ENCODE data around the gene YIF1A.

YIF1A gene

DNA sequence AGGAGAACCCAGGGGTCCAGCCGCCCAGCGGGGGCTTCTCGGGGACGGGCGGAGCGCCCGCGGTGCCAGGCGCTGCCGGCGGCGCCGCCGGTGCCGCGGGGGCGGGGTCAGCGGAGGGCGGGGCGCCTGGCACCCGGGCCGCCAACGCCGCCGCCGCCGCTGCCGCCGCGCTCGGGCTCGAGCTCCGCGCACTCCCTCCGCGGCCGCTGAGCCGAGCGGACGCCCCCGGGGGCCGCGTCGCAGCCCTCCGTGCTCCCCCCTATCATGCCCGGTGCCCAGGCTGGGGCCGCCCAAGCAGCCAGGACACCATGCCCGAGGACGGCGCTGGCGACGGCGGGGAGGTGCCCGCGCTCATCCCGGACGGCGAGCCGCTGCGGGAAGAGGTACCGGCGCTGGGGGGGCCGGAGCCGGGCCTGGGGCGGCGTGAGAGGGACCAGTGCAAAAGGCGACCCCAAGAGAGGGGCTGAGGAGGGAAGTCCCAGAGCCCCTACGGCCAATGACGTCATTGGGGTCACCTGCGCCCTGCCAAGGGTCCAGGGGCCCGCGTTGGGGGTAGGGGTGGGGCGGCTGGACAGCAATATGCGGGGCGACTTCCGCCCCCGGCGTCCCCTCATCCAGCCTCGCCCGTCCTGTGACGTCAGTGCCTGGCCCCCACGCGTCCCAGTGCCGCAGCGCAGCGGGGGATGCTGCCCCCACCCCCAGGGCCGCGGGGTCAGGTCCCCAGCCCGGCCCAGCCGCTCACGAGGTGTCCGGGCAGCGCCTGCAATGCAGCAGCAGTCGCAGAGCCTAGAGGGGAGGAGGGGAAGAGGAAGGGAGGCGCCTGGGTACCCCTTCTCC is 3.0 kb upstream of the YIF1A start, which contains the start of gene TMEM151A:
TSS of gene TMEM151A (plus strand) at position 189 of the 837 bp plus-strand sequence. CDS start at position 309, 120 bp downstream.
- Histone ChIP-seq H3K9ac (no peak within 1 kb of the TSS), H2AFZ (peak within 1 kb of the TSS; percentile 73), H3K9me3 (ENCODE audit: control insufficient read depth, low read length) (no peaks in the 10 kb centered on the region), H3K4me1 (no peaks in the 10 kb centered on the region), H3K4me3 (ENCODE audit: low read depth, low read length) (no peak within 1 kb of the TSS), H3K27ac (no peak within 1 kb of the TSS), H3K4me2 (ENCODE audit: low read length) (peak within 1 kb of the TSS; percentile 26), H3K79me2 (no peaks in the 10 kb centered on the region), H3K27me3 (ENCODE audit: control insufficient read depth, insufficient read depth, low read length) (no peaks in the 10 kb centered on the region), H3K36me3 (ENCODE audit: control insufficient read depth, insufficient read depth, low read length) (no peaks in the 10 kb centered on the region)
- TF ChIP-seq, protein P1, sequence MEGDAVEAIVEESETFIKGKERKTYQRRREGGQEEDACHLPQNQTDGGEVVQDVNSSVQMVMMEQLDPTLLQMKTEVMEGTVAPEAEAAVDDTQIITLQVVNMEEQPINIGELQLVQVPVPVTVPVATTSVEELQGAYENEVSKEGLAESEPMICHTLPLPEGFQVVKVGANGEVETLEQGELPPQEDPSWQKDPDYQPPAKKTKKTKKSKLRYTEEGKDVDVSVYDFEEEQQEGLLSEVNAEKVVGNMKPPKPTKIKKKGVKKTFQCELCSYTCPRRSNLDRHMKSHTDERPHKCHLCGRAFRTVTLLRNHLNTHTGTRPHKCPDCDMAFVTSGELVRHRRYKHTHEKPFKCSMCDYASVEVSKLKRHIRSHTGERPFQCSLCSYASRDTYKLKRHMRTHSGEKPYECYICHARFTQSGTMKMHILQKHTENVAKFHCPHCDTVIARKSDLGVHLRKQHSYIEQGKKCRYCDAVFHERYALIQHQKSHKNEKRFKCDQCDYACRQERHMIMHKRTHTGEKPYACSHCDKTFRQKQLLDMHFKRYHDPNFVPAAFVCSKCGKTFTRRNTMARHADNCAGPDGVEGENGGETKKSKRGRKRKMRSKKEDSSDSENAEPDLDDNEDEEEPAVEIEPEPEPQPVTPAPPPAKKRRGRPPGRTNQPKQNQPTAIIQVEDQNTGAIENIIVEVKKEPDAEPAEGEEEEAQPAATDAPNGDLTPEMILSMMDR (IDR thresholded peaks at IDR 0.05): no peak

DNA sequence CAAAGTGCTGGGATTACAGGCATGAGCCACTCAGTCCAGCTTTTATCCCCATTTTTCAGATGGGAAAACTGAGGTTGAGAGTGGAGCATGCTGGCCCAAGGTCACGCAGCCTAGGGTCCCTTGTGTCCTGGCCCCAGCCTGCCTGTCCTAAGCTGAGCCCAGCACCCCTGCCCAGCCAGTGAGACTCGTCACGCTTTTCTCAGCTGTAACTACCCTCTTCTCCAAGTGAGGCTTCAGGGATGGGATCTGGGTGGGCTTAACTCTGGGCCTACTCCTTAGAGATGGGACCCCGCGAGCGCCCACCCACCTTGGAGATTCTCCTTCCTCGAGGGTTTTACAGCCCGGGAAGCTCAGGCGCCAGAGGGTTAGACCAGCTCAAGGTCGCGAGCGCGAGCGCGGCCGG is 2.4 kb upstream of the YIF1A start:
- no peak overlapping the region for H3K9ac ChIP-seq
- no peak overlapping the region for H3K4me3 ChIP-seq (ENCODE audit: low read depth, low read length)

DNA sequence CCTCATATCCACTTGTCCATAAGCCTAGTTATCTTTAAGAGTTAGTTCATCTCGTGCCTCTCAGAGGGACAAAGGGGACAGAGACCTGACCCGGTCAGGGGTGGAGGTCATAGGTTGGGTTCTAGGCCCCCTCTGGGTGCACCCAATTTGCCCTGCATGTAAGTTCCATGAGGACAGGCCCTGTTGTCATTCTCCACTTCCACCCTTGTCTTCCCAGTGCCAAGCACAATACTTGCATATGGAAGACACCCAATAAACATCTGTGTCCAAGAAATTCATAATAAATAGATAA is 1.3 kb upstream of the YIF1A start:
- H3K9ac ChIP-seq: no peak overlapping the region
- H3K4me3 ChIP-seq (ENCODE audit: low read depth, low read length): no peak overlapping the region
- no peaks in the 10 kb centered on the region for H3K79me2 ChIP-seq
- H3K4me1 ChIP-seq: no peaks in the 10 kb centered on the region
- TF ChIP-seq, protein P1 (IDR thresholded peaks at IDR 0.05): no peak
- no peaks in the 10 kb centered on the region for H3K36me3 ChIP-seq (ENCODE audit: control insufficient read depth, insufficient read depth, low read length)
- H3K9me3 ChIP-seq (ENCODE audit: control insufficient read depth, low read length): no peaks in the 10 kb centered on the region
- H2AFZ ChIP-seq: no peak overlapping the region
- H3K27me3 ChIP-seq (ENCODE audit: control insufficient read depth, insufficient read depth, low read length): no peaks in the 10 kb centered on the region
- no peak overlapping the region for H3K4me2 ChIP-seq (ENCODE audit: low read length)
- peak overlapping the region; percentile 91 for H3K27ac ChIP-seq

More for the DNA sequence above, 2.4 kb upstream of the YIF1A start:
- Histone ChIP-seq H3K9me3 (ENCODE audit: control insufficient read depth, low read length) (no peaks in the 10 kb centered on the region), H3K4me2 (ENCODE audit: low read length) (no peak overlapping the region), H3K79me2 (no peaks in the 10 kb centered on the region), H3K36me3 (ENCODE audit: control insufficient read depth, insufficient read depth, low read length) (no peaks in the 10 kb centered on the region), H3K27ac (no peak overlapping the region), H3K27me3 (ENCODE audit: control insufficient read depth, insufficient read depth, low read length) (no peaks in the 10 kb centered on the region), H3K4me1 (no peaks in the 10 kb centered on the region), H2AFZ (peak overlapping the region; percentile 46)
- TF ChIP-seq, protein P1 (IDR thresholded peaks at IDR 0.05): no peak

DNA sequence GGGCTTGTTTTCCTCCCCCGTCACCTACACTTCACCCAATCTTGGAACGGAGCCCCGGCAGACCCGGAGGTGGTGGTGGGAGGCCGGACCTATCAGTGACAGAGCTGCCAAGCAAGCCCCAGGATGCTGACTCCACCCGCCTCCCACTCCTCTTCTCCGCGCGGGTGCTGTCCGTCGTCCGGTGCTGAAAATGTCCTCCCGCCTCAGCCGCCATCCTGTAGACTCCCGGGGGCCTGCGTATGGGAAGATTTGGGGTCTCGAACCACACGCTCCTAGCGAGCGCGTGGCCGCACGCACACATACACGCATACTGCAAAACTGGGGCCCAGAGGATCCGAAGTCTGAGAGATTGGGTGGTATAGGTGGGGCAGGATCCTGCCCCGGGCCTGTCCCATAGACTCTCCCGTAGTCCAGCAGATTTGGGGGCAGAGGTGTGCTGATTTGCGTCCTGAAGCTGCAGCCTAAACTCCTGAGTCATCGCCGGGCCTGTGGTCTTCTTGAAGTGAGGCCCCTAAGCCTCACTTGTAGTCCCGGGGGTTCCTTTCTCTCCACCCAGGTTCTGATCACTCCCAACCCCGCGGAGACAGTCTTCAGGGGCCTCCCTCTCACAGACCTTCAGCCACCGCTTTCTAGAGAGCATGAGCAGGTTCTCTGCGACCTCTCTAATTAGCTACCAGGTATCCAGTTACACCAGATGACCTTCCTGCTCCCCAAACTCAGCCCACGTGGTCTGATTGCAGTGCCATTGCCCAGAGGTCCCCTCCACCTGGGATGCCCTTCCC is 796 bp upstream of the YIF1A start:
- no peaks in the 10 kb centered on the region for H3K4me1 ChIP-seq
- peak overlapping the region; percentile 91 for H3K27ac ChIP-seq
- TF ChIP-seq, protein P1 (IDR thresholded peaks at IDR 0.05): no peak
- H3K36me3 ChIP-seq (ENCODE audit: control insufficient read depth, insufficient read depth, low read length): no peaks in the 10 kb centered on the region
- peak overlapping the region; percentile 84 for H3K4me3 ChIP-seq (ENCODE audit: low read depth, low read length)
- H3K27me3 ChIP-seq (ENCODE audit: control insufficient read depth, insufficient read depth, low read length): no peaks in the 10 kb centered on the region
- H3K4me2 ChIP-seq (ENCODE audit: low read length): peak overlapping the region; percentile 87
- no peaks in the 10 kb centered on the region for H3K79me2 ChIP-seq
- no peak overlapping the region for H3K9ac ChIP-seq
- no peaks in the 10 kb centered on the region for H3K9me3 ChIP-seq (ENCODE audit: control insufficient read depth, low read length)
- peak overlapping the region; percentile 70 for H2AFZ ChIP-seq

Data from parathyroid adenoma (tissue), 2 donors.